Measurements from ENCODE around the gene ATF4.

DNA sequence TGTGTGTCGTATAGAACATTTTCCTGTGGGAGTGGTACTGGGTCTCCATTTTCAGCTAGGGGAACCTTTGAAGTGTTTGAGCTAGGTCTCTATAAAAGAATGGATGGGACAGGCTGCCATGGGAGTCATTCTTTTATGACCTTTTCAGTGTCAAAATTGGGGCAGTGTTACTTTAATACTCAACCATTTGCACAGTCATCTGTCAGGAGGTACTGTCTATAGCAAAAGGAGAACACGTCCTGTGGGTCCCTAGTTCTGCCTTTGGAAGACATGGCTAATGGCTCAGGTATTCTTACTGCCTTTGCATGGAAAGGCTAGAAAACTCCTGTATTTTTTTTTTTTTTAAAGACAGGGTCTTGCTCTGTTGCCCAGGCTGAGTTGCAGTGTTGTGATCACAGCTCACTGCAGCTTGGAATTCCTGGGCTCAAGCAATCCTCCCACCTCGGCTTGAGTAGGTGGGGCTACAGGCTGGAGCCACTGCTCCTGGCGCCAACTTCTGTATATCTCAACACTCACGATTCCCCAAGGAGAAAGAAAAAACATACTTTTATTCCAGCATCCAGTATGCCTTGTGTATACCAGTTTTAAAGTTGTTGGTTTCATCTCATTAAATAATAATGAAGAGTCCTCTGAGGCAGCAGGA lies 2.1 kb upstream of the ATF4 start:
- TF ChIP-seq, protein P1, sequence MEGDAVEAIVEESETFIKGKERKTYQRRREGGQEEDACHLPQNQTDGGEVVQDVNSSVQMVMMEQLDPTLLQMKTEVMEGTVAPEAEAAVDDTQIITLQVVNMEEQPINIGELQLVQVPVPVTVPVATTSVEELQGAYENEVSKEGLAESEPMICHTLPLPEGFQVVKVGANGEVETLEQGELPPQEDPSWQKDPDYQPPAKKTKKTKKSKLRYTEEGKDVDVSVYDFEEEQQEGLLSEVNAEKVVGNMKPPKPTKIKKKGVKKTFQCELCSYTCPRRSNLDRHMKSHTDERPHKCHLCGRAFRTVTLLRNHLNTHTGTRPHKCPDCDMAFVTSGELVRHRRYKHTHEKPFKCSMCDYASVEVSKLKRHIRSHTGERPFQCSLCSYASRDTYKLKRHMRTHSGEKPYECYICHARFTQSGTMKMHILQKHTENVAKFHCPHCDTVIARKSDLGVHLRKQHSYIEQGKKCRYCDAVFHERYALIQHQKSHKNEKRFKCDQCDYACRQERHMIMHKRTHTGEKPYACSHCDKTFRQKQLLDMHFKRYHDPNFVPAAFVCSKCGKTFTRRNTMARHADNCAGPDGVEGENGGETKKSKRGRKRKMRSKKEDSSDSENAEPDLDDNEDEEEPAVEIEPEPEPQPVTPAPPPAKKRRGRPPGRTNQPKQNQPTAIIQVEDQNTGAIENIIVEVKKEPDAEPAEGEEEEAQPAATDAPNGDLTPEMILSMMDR (IDR thresholded peaks at IDR 0.05), result no peak
- TF ChIP-seq EP300 (IDR thresholded peaks at IDR 0.05), result no peak
- no peak for TF ChIP-seq POLR2A (IDR thresholded peaks at IDR 0.05)

Data from stomach (tissue), 4 donors.